Adipocyte (in vitro differentiated cells): ENCODE data around the gene COX10.

Experiments used
- DNase-seq: peaks from one replicate; pipeline ENCODE4 v3.0.0-alpha.2; 2015; ENCODE audit warnings: low read depth
- H3K27me3 ChIP-seq: replicated peaks from 2 replicates; pipeline ENCODE4 v1.7.0; 2013; ENCODE audit warnings: mild to moderate bottlenecking, low read length, moderate library complexity; ENCODE audit not compliant: control insufficient read depth, insufficient read depth
- H3K36me3 ChIP-seq: 2 replicates; pipeline ENCODE4 v1.7.0; 2013; ENCODE audit warnings: low read length, mild to moderate bottlenecking, moderate library complexity; ENCODE audit not compliant: control insufficient read depth, insufficient read depth, severe bottlenecking
- H3K4me1 ChIP-seq: 2 replicates; pipeline ENCODE4 v1.7.0; 2013; ENCODE audit warnings: mild to moderate bottlenecking, low read length, moderate library complexity; ENCODE audit not compliant: control insufficient read depth, insufficient read depth
- H3K4me3 ChIP-seq: 2 replicates; pipeline ENCODE4 v1.7.0; 2013; ENCODE audit warnings: mild to moderate bottlenecking, low read length, moderate library complexity
- H3K9ac ChIP-seq: 2 replicates; pipeline ENCODE4 v1.7.0; 2013; ENCODE audit warnings: mild to moderate bottlenecking, low read length, moderate library complexity
- H3K9me3 ChIP-seq: 2 replicates; pipeline ENCODE4 v1.7.0; 2013; ENCODE audit warnings: mild to moderate bottlenecking, low read length, moderate library complexity; ENCODE audit not compliant: control insufficient read depth

Gene COX10

GRCh38 chr17:14124854-14125253 lies 55.5 kb downstream of the COX10 start:
- no peak overlapping the region for H3K4me3 ChIP-seq
- DNase-seq, result no peak
- H3K9me3 ChIP-seq, result no peaks in the 10 kb centered on the region
- H3K9ac ChIP-seq, result no peak overlapping the region
- H3K27me3 ChIP-seq, result no peaks in the 10 kb centered on the region
- H3K4me1 ChIP-seq, result peaks cover 16% of the 10 kb centered on the region
- no peaks in the 10 kb centered on the region for H3K36me3 ChIP-seq

- no peak for DNase-seq
- H3K4me1 ChIP-seq, result peaks cover 16% of the 10 kb centered on the region
- no peaks in the 10 kb centered on the region for H3K9me3 ChIP-seq
- peak overlapping the region; percentile 15 for H3K4me3 ChIP-seq
- H3K27me3 ChIP-seq, result no peaks in the 10 kb centered on the region
- H3K9ac ChIP-seq, result no peak overlapping the region
- H3K36me3 ChIP-seq, result no peaks in the 10 kb centered on the region
Measured at GRCh38 chr17:14125518-14126137, 56.3 kb downstream of the COX10 start.

- peaks cover 13% of the 10 kb centered on the region for H3K4me1 ChIP-seq
- H3K27me3 ChIP-seq, result no peaks in the 10 kb centered on the region
- DNase-seq, result no peak
- no peaks in the 10 kb centered on the region for H3K36me3 ChIP-seq
- no peak overlapping the region for H3K9ac ChIP-seq
- H3K9me3 ChIP-seq, result peaks cover 3% of the 10 kb centered on the region
- no peak overlapping the region for H3K4me3 ChIP-seq
Measured at GRCh38 chr17:14133104-14133503, 63.8 kb downstream of the COX10 start.

GRCh38 chr17:14134456-14134855 lies 65.2 kb downstream of the COX10 start:
- Histone ChIP-seq H3K4me1 (peaks cover 13% of the 10 kb centered on the region), H3K36me3 (no peaks in the 10 kb centered on the region), H3K9me3 (peaks cover 3% of the 10 kb centered on the region), H3K27me3 (no peaks in the 10 kb centered on the region), H3K4me3 (no peak overlapping the region), H3K9ac (no peak overlapping the region)
- no peak for DNase-seq

GRCh38 chr17:14135906-14136590 lies 66.7 kb downstream of the COX10 start:
- Histone ChIP-seq H3K9ac (no peak overlapping the region), H3K4me3 (no peak overlapping the region), H3K27me3 (no peaks in the 10 kb centered on the region), H3K36me3 (no peaks in the 10 kb centered on the region), H3K4me1 (peaks cover 13% of the 10 kb centered on the region), H3K9me3 (peaks cover under 1% of the 10 kb centered on the region)
- DNase-seq, result peak; percentile 27

- H3K9me3 ChIP-seq, result no peaks in the 10 kb centered on the region
- DNase-seq, result no peak
- no peak overlapping the region for H3K4me3 ChIP-seq
Measured at GRCh38 chr17:14138649-14139048, 69.3 kb downstream of the COX10 start.

GRCh38 chr17:14143688-14144087 lies 74.4 kb downstream of the COX10 start:
- no peaks in the 10 kb centered on the region for H3K27me3 ChIP-seq
- no peaks in the 10 kb centered on the region for H3K36me3 ChIP-seq
- DNase-seq, result no peak
- H3K4me1 ChIP-seq, result peaks cover 19% of the 10 kb centered on the region
- H3K4me3 ChIP-seq, result no peak overlapping the region
- H3K9me3 ChIP-seq, result peaks cover 4% of the 10 kb centered on the region
- no peak overlapping the region for H3K9ac ChIP-seq

More at GRCh38 chr17:14138649-14139048, 69.3 kb downstream of the COX10 start:
- H3K27me3 ChIP-seq, result no peaks in the 10 kb centered on the region
- H3K9ac ChIP-seq, result no peak overlapping the region
- no peaks in the 10 kb centered on the region for H3K36me3 ChIP-seq
- H3K4me1 ChIP-seq, result peaks cover 18% of the 10 kb centered on the region

GRCh38 chr17:14144508-14144907 lies 75.2 kb downstream of the COX10 start:
- peak; percentile 47 for DNase-seq
- Histone ChIP-seq H3K36me3 (no peaks in the 10 kb centered on the region), H3K4me1 (peaks cover 19% of the 10 kb centered on the region), H3K9ac (no peak overlapping the region), H3K4me3 (peak overlapping the region; percentile 59), H3K27me3 (no peaks in the 10 kb centered on the region), H3K9me3 (peaks cover 4% of the 10 kb centered on the region)

GRCh38 chr17:14149751-14150150 lies 80.4 kb downstream of the COX10 start:
- peaks cover 4% of the 10 kb centered on the region for H3K9me3 ChIP-seq
- no peak overlapping the region for H3K4me3 ChIP-seq
- no peaks in the 10 kb centered on the region for H3K27me3 ChIP-seq
- no peak for DNase-seq
- no peak overlapping the region for H3K9ac ChIP-seq
- peaks cover 4% of the 10 kb centered on the region for H3K4me1 ChIP-seq
- H3K36me3 ChIP-seq, result no peaks in the 10 kb centered on the region

GRCh38 chr17:14150619-14151018 lies 81.3 kb downstream of the COX10 start:
- Histone ChIP-seq H3K9ac (no peak overlapping the region), H3K4me3 (no peak overlapping the region), H3K27me3 (no peaks in the 10 kb centered on the region), H3K9me3 (peaks cover 4% of the 10 kb centered on the region), H3K4me1 (peaks cover 3% of the 10 kb centered on the region), H3K36me3 (no peaks in the 10 kb centered on the region)
- no peak for DNase-seq

- H3K4me3 ChIP-seq, result no peak overlapping the region
- H3K9me3 ChIP-seq, result no peaks in the 10 kb centered on the region
- no peaks in the 10 kb centered on the region for H3K27me3 ChIP-seq
- H3K9ac ChIP-seq, result no peak overlapping the region
- H3K4me1 ChIP-seq, result peaks cover 3% of the 10 kb centered on the region
- no peaks in the 10 kb centered on the region for H3K36me3 ChIP-seq
- no peak for DNase-seq
Measured at GRCh38 chr17:14152721-14153120, 83.4 kb downstream of the COX10 start.
